Vagina (tissue), 2 donors: ENCODE data around the gene ANO2. TPM values are rescaled to one million over a fixed set of nuclear protein-coding genes. Genes with fewer than 3 reads are reported as not detected.
"Not testable (repeated sequence)": the region's sequence is repeated elsewhere in the genome, so short reads cannot be mapped to it uniquely, and the experiment has no call there.

Experiments
- DNase-seq, 2 donors: peaks; one replicate each; pipeline ENCODE4 v3.0.0-alpha.2; 2017; ENCODE audit errors: extremely low spot score in 2 of 2
- H3K27ac ChIP-seq: fragments of 200-600 bp; sonication (generic); one replicate; pipeline ENCODE4 v1.5.1; 2019
- H3K27me3 ChIP-seq: fragments of 200-600 bp; sonication (generic); one replicate; pipeline ENCODE4 v1.5.1; 2019
- H3K36me3 ChIP-seq, 2 donors: fragments of 200-600 bp; sonication (generic); one replicate each; pipeline ENCODE4 v1.5.1; 2017 to 2019
- H3K4me1 ChIP-seq: fragments of 200-600 bp; sonication (generic); one replicate; pipeline ENCODE4 v1.5.1; 2019
- H3K4me3 ChIP-seq, 2 donors: fragments of 200-600 bp; sonication (generic); 1 replicate in 1 of 2; 2 replicates in 1 of 2; pipeline ENCODE4 v1.5.1; 2016 to 2019
- H3K9me3 ChIP-seq: fragments of 200-600 bp; sonication (generic); one replicate; pipeline ENCODE4 v1.5.1; 2019
- POLR2A ChIP-seq, 2 donors: fragments of 450-650 bp; IDR thresholded peaks; one replicate each; pipeline ENCODE4 v1.6.1; 2017; ENCODE audit warnings: antibody characterized with exemption in 2 of 2, mild to moderate bottlenecking in 2 of 2, moderate library complexity in 2 of 2
- POLR2AphosphoS5 ChIP-seq, 2 donors: sonication (generic); formaldehyde crosslinking; IDR thresholded peaks; one replicate each; pipeline ENCODE4 v1.9.0; 2017; ENCODE audit warnings: antibody characterized with exemption in 2 of 2, mild to moderate bottlenecking in 2 of 2, low read depth in 1 of 2; ENCODE audit not compliant: insufficient read depth in 1 of 2
- intact Hi-C: fragments of 100-400 bp; cut with DNase I; formaldehyde crosslinking; loops from one replicate; pipeline ENCODE4 v1.15.1; 2023
- total RNA-seq: library from RNA; depleted of rRNA; stranded (reverse); fragments of >200 nt; gene quantifications from one replicate; pipeline ENCODE4 v1.2.3, GENCODE V29; 2016
- TF ChIP-seq, protein P1 (sequence below), 3 experiments: fragments of 450-650 bp in 2 of 3; fragments of 200-600 bp in 1 of 3; sonication (generic) in 1 of 3; IDR thresholded peaks; one replicate each; pipeline ENCODE4 v1.5.1; 2017 to 2019; ENCODE audit warnings: antibody characterized with exemption in 3 of 3, mild to moderate bottlenecking in 2 of 3, moderate library complexity in 2 of 3

ANO2 gene
- total RNA-seq, 1 donor from 2014 or later, result 18.7 TPM

DNA sequence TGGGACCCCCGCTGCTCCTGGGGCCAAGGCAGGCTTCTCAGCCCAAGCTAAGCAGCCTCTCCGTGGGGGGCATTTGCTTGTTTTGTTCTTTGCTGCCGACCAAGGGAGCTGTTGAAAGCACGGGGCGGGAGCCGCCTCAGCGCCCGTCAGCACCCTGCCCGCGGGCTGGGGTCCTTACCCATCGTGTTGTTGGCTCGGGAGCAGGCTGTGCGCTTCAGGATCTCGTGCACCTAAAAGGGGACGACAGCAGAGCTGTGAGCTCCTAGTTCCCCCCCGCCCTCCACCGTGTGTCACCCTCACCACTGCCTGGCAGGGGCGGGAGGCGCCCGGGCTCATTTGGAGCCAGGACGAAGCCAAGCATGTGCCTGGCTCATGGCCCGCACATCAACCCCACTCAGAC is 117.5 kb downstream of the ANO2 start:
- H3K27ac ChIP-seq, result no peak overlapping the region
- H3K9me3 ChIP-seq, result no peaks in the 10 kb centered on the region
- no peaks in the 10 kb centered on the region for H3K36me3 ChIP-seq
- H3K27me3 ChIP-seq, result no peaks in the 10 kb centered on the region
- no peak for DNase-seq
- no peak overlapping the region for H3K4me3 ChIP-seq
- TF ChIP-seq POLR2A (IDR thresholded peaks at IDR 0.05), result no peak
- TF ChIP-seq POLR2AphosphoS5 (IDR thresholded peaks at IDR 0.05; ENCODE audit: insufficient read depth in 1 of 2, low read depth in 1 of 2), result no peak
- TF ChIP-seq, protein P1, sequence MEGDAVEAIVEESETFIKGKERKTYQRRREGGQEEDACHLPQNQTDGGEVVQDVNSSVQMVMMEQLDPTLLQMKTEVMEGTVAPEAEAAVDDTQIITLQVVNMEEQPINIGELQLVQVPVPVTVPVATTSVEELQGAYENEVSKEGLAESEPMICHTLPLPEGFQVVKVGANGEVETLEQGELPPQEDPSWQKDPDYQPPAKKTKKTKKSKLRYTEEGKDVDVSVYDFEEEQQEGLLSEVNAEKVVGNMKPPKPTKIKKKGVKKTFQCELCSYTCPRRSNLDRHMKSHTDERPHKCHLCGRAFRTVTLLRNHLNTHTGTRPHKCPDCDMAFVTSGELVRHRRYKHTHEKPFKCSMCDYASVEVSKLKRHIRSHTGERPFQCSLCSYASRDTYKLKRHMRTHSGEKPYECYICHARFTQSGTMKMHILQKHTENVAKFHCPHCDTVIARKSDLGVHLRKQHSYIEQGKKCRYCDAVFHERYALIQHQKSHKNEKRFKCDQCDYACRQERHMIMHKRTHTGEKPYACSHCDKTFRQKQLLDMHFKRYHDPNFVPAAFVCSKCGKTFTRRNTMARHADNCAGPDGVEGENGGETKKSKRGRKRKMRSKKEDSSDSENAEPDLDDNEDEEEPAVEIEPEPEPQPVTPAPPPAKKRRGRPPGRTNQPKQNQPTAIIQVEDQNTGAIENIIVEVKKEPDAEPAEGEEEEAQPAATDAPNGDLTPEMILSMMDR (IDR thresholded peaks at IDR 0.05), result no peak
- intact Hi-C loops, result no loop called here
- H3K4me1 ChIP-seq, result no peaks in the 10 kb centered on the region

DNA sequence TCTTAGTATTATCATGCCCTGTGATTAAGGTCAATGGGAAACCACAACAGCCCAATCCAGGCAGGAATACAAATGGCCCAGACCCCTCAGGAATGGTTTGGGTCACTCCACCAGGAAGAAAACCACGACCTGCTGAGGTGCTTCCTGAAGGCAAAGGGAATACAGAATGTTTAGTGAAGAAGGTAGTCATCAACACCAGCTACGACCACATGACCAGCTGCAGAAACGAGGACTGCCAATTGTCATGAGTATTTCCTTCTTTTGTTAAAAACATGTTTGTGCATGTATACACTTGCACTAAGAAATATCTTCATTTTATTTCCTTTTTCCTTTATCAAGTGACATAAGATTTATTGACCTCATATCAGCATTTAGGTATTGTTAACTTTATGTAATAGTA is 119.3 kb downstream of the ANO2 start:
- H3K27me3 ChIP-seq, H3K9me3 ChIP-seq, intact Hi-C loops, H3K27ac ChIP-seq, H3K4me1 ChIP-seq, H3K36me3 ChIP-seq, DNase-seq, H3K4me3 ChIP-seq: not testable (repeated sequence)

DNA sequence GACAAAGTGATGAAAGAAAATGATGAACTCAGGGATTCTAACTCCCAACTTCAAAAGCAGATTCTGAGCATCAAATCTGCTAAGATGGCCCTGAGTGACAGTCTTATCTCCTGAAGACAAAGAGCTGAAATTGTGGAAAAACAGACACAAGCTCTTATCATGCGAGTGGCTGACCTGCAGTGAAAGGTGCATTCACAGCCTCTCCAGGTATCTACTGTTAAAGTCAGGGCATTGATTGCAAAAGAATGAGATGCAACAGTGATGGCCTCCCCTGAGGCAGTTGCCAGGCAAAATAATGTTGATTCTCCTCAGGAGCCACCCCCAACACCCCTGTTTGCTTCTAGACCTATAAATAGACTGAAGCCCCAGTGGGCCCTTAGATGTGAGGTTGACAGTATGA is 126.2 kb downstream of the ANO2 start:
- H3K9me3 ChIP-seq, H3K27ac ChIP-seq, H3K27me3 ChIP-seq, H3K36me3 ChIP-seq, intact Hi-C loops, DNase-seq, H3K4me3 ChIP-seq, H3K4me1 ChIP-seq: not testable (repeated sequence)

DNA sequence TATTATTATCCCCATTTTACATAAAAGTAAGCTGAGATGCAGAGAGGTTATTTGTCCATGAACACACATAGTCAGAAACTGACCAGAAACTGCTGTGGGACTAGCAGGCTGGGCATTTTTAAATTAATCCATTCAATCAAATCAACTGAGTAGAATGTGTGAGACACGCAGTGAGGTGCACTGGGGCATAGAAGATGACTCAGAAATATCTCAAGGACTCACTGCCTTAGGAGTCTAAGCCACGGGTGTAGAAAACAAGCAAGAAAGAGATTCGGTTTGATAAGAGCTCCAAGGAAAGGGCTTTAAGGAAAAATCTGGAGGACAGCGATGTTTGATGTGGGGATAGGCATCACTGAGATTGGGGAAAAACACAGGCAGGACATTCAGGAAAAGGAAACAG is 127.8 kb downstream of the ANO2 start:
- no peaks in the 10 kb centered on the region for H3K9me3 ChIP-seq
- no peak for DNase-seq
- H3K27ac ChIP-seq, result no peak overlapping the region
- no peaks in the 10 kb centered on the region for H3K4me1 ChIP-seq
- no peak overlapping the region for H3K4me3 ChIP-seq
- TF ChIP-seq POLR2A (IDR thresholded peaks at IDR 0.05), result no peak
- TF ChIP-seq POLR2AphosphoS5 (IDR thresholded peaks at IDR 0.05; ENCODE audit: insufficient read depth in 1 of 2, low read depth in 1 of 2), result no peak
- TF ChIP-seq, protein P1 (IDR thresholded peaks at IDR 0.05), result no peak
- intact Hi-C loops, result no loop called here
- H3K36me3 ChIP-seq, result no peaks in the 10 kb centered on the region
- H3K27me3 ChIP-seq, result no peaks in the 10 kb centered on the region

DNA sequence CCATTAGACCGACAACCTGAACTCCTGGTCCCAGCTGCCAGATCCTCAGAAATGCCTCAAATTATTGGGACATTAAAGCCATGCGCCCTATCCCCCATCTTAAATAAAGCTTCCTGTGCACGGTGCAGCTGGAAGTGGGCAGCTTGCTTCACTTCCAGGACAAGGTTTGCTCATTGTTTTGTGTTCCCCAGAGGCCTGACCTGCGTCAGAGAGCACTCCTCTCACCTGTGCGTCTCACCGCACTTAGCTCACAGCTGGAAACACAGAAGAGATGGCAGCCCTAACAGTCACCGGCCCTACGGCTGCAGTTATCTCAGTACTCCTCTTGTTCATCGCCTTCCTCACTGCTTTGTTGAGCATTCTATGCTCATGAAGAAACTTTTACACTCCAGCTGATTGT is 135.5 kb downstream of the ANO2 start:
- Histone ChIP-seq H3K4me3 (no peak overlapping the region), H3K4me1 (no peaks in the 10 kb centered on the region), H3K27me3 (no peaks in the 10 kb centered on the region), H3K27ac (no peak overlapping the region), H3K9me3 (no peaks in the 10 kb centered on the region), H3K36me3 (no peaks in the 10 kb centered on the region)
- no peak for DNase-seq
- intact Hi-C loops, result no loop called here
- TF ChIP-seq POLR2AphosphoS5 (IDR thresholded peaks at IDR 0.05; ENCODE audit: insufficient read depth in 1 of 2, low read depth in 1 of 2) (no peak), POLR2A (IDR thresholded peaks at IDR 0.05) (no peak)
- TF ChIP-seq, protein P1 (IDR thresholded peaks at IDR 0.05), result no peak

DNA sequence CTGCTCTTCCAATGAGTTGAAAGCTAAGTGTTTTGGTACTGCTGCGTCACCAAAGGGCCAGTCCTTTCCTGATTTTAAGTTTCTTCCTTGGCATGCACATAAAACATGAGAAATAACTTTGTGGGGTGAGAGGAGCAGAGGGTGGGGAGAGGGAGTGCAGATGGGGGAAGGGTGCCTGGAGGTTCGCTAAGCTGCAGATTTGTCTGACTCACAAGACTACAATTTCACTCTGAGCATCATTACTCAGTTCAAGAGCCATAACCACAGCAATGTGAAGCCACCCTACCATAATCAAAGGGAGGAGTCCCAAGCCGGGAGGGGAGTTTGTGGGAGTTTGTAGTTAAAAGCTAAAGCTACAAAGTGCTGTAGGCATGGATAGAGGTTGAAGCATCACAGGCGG is 136.1 kb downstream of the ANO2 start:
- Histone ChIP-seq H3K36me3 (no peaks in the 10 kb centered on the region), H3K9me3 (no peaks in the 10 kb centered on the region), H3K4me1 (no peaks in the 10 kb centered on the region), H3K27me3 (no peaks in the 10 kb centered on the region), H3K27ac (no peak overlapping the region), H3K4me3 (no peak overlapping the region)
- TF ChIP-seq POLR2A (IDR thresholded peaks at IDR 0.05) (no peak), POLR2AphosphoS5 (IDR thresholded peaks at IDR 0.05; ENCODE audit: insufficient read depth in 1 of 2, low read depth in 1 of 2) (no peak)
- TF ChIP-seq, protein P1 (IDR thresholded peaks at IDR 0.05), result no peak
- no peak for DNase-seq
- intact Hi-C loops, result no loop called here
